Cardiac fibroblast (primary cell): Measurements from ENCODE around the gene PRAMEF1.
"Not testable (repeated sequence)": the region's sequence is repeated elsewhere in the genome, so short reads cannot be mapped to it uniquely, and the experiment has no call there.

Experiments used
- DNase-seq, 2 donors: peaks; one replicate each; pipeline versions ENCODE4 v3.0.0 to v3.0.0-alpha.2; 2010; ENCODE audit warnings: low read depth in 2 of 2
- H3K4me3 ChIP-seq, 2 donors: replicated peaks in 1 of 2; 1 replicate in 1 of 2; 2 replicates in 1 of 2; pipeline ENCODE4 v1.5.1; 2011; ENCODE audit warnings: low read depth in 2 of 2, low read length in 2 of 2, mild to moderate bottlenecking in 2 of 2, moderate library complexity in 1 of 2
- CTCF ChIP-seq: IDR thresholded peaks from one replicate; pipeline ENCODE4 v1.5.1; 2011; ENCODE audit warnings: low read depth, mild to moderate bottlenecking, low read length, inconsistent platforms

The PRAMEF1 gene, protein sequence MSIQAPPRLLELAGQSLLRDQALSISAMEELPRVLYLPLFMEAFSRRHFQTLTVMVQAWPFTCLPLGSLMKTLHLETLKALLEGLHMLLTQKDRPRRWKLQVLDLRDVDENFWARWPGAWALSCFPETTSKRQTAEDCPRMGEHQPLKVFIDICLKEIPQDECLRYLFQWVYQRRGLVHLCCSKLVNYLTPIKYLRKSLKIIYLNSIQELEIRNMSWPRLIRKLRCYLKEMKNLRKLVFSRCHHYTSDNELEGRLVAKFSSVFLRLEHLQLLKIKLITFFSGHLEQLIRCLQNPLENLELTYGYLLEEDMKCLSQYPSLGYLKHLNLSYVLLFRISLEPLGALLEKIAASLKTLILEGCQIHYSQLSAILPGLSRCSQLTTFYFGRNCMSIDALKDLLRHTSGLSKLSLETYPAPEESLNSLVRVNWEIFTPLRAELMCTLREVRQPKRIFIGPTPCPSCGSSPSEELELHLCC

DNA sequence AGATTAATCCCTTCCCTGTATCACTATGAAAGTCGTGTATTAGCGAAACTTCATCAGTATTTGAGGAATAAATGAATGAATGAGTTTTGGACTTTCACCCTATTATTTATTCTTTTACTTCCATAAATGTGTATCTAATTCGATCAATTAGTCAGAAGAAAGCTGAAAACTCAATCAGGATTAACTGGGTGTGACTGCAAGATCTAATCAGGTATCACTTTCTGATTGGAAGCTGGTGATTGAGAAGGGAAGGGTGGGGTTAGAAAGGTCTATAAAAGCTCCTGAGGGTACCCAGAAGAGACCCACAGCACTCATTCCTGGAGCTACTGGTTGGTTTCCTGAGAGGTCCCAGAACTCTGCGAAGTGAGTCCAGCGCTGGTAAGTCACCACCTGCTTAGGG lies at the start of gene PRAMEF1:
TSS of gene PRAMEF1 (plus strand) at position 301 of the 400 bp plus-strand sequence. CDS start 1,831 bp downstream, outside the sequence.
- H3K4me3 ChIP-seq, DNase-seq: not testable (repeated sequence)

GRCh38 chr1:12741946-12742345 lies 49.3 kb upstream of the PRAMEF1 start:
- DNase-seq, result no peak
- no peak overlapping the region for H3K4me3 ChIP-seq
- TF ChIP-seq CTCF, result no peak

GRCh38 chr1:12745126-12745991 lies 45.8 kb upstream of the PRAMEF1 start:
- H3K4me3 ChIP-seq, result no peak overlapping the region
- peak in 1 of 2 donors; percentile 1 for DNase-seq
- no peak for TF ChIP-seq CTCF

DNA sequence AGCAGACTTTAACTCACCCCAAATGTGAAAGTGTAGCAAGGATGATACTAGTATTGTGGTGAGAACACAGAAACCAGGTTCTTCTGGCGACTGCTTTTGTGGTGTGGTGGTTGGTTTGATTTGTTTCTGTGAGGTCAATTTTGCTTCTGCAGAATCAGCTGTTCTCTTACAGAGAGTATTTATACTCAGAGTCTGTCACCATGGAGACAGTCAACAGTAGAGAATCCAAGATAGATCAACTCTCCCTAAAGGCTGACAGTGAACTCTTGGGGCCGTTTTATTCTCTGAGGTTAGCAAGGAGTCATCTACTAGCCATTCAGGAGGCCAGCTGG lies 45.2 kb upstream of the PRAMEF1 start, which contains the start of gene CFAP107:
TSS of gene CFAP107 (plus strand) at position 209 of the 332 bp plus-strand sequence. CDS start 231 bp downstream, outside the sequence.
- no peak within 1 kb of the TSS for H3K4me3 ChIP-seq
- DNase-seq, result no peak
- TF ChIP-seq CTCF, result no peak

DNA sequence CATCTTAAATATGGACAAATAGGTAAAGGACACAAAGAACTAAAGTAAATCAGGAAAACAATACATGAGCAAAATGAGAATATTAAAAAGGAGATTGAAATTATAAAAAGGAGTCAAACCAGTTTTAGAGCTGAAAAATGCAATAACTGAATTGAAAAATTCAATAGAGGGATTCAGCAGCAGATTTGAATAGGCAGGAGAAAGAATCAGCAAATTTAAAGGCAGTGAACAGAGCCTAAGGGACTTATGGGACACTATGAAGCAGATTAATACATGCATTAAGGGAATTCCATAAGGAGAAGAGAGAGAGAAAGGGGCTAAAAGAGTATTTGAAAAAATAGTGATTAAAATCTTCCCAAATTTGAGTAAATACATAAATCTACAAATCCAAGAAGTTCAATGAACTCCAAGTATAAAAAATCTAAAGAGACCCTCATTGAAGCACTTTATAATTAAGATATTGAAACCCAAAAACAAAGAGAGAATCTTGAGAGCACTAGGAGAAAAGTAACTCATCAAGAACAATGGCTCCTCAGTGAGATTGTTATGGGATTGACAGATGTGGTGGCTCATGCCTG lies 42.3 kb upstream of the PRAMEF1 start:
- TF ChIP-seq CTCF, result no peak
- no peak for DNase-seq
- no peak overlapping the region for H3K4me3 ChIP-seq

- DNase-seq, result no peak
- H3K4me3 ChIP-seq, result no peak overlapping the region
- no peak for TF ChIP-seq CTCF
Observed at GRCh38 chr1:12754738-12755137, 36.5 kb upstream of the PRAMEF1 start.

DNA sequence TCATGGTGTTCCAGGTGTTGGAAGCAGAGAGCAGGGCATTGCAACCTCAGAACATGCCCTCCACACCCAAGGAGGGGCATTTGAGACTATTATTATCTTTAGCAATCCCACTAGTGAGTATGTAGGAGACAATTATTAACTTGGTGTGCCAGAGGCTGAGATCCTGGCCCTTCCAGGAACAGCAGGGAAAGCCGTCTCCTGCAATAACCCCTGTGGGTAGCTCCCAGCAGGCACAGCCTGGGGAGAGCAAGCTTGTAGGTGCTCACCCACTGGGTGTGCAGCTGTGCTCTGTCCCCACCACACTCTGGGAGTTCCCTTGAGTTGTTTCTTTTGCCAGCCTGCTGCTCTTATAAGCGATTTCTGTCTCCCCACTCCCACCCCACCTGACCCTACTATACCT lies 34.9 kb upstream of the PRAMEF1 start:
- no peak overlapping the region for H3K4me3 ChIP-seq
- DNase-seq, result no peak
- no peak for TF ChIP-seq CTCF
